KBM-7 (cell line): ENCODE data around the gene NOS1AP.
"Not testable (repeated sequence)": the region's sequence is repeated elsewhere in the genome, so short reads cannot be mapped to it uniquely, and the experiment has no call there.

Experiments
- DNase-seq: peaks from one replicate; pipeline ENCODE4 v3.0.0-alpha.2; 2015
- in situ Hi-C: fragments of 300-500 bp; cut with MboI; formaldehyde crosslinking; loops from 2 replicates; pipeline ENCODE4 v1.14.3; 2020; ENCODE audit warnings: low sequenced_read_pairs, low pct_unique_long_range_greater_than_20kb, mixed read lengths

Gene NOS1AP

DNA sequence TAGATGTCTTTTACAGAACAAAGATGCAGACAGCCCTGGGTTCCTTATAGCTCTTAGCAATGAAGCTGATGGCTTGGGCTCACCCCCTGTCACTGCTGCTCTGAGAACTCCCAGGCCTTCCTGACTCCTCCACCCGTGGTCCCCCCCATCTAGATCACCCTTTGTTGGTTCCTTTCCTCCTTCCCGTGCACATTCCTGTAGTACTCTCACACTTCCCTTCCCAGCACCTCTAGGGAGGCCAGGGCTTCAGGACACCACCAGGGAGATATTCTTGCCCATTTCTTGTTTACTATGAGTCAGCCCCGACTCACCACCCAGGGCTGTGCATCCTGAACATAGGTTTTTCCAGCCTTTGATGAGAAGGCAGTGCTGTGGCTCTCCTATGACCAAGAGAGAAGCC is 14.4 kb upstream of the NOS1AP start:
- no peak for DNase-seq
- in situ Hi-C loops: no loop called here

DNA sequence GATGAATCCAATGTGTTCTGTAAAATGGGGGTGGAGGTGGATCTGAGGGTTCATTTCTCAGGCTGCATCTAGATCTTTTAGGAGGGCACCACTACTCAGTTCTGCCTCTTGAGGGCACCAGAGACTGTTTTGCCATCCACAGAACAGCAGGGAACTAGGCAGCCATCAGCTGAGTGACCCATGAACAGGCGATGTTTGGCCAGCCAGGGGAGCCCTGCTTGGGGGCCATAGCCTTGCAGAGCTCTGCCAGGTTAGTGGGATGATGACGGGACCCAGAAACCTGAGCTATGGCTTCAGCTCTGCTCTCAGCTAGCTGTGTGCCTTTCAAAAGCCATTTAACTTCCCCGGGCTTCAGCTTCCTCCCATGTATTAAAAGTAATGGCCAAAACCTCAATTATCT is 13.4 kb upstream of the NOS1AP start:
- DNase-seq: peak; percentile 59
- in situ Hi-C loops: no loop called here

DNA sequence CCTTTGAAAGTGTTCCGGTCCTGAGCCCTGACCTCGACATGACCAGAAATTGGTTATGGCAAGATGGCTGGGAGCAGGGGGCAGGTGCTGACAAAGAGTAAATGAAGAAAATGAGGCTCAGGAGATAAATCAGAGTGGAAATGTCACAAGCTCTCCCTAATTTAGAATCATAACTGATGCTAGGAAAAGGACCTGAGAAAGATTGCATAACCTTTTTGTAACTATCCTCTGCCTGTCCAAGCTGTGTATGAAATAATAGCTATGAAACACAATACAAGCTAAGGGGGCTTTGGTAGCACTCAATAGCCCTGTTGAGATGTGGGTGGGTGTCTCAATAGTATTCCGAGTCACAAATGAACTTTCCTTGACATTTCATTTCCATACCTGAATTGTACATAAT is 12.9 kb upstream of the NOS1AP start:
- DNase-seq: no peak
- in situ Hi-C loops: no loop called here

DNA sequence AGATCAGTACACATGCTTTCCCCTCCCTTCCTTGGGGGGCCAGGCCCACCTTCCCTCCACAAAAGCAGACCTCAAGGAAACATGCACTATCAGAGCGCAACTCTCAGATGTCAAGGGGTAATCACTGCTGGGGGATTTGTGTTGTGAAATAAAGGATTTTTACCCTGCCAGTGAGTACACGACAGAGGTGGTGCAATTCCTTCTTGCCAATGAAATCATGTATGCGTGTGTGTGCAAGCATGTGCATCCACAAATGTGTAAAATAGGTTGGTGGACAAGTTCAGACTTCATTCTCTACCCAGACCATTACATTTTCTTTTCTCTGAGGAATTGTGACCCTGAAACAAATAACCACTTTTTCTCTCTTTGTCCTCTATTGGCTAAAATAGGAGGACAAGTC is 9.8 kb upstream of the NOS1AP start:
- in situ Hi-C loops: no loop called here
- DNase-seq: no peak

DNA sequence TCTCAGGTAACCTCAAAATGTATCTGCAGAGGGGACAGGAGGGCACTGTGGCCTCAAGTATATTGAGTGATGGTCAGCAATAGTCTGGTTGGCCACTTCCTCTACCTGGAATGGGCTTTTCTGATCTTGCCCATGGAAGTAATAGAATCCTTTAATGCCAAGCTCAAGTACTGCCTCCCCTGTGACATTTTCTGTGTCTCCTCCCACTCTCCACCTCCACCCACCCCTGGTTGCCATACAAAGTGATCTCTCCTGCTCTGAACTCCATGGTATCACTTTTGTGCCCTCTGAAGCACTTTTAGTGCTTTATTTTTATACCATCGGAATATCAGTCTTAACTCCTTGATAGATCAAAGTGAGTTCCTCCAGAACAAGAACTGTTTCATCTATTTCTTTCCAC is 9.2 kb upstream of the NOS1AP start:
- DNase-seq: no peak
- in situ Hi-C loops: no loop called here

DNA sequence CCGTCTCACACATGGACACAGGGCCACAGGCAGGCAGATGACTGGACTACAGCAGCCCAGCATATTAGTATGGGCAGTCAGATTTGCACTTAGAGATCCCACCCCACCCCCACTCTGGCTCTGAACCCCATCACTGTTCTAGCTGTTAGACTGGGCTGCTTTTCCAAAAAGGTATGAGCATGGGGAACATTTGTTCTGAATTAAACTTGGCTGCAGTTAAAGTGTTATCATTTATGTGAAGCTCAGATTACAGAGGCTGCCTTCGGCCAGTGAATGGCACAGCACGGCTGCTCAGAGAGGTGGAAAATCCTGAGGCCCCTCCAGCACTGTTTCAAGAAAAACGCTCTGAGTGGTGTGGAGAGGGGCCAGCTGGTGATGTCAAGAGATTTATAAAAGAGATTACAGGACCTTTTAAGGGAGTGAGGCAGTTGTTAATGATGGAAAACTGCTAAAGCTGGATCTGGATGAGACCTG is 6.9 kb upstream of the NOS1AP start:
- in situ Hi-C loops: no loop called here
- DNase-seq: no peak

DNA sequence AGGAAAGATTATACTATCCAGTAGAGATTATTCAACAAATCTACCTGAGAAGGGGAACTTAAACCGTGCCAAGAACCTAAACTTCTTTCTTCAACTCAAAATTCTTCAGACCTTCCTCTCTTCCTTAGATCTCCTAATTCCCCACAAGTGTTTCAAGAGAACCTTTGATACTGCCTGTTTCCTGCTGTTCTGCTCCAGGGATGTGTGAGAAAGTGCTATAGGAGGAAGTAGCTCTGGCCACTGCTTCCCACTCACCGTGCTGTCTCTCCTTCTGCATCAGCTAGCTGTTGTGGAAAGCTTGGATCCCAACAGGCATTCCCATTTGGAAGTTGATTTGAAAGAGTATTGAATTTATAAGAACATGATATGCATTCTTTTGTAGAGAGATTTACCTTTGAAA is 4.5 kb upstream of the NOS1AP start:
- DNase-seq: no peak
- in situ Hi-C loops: no loop called here

DNA sequence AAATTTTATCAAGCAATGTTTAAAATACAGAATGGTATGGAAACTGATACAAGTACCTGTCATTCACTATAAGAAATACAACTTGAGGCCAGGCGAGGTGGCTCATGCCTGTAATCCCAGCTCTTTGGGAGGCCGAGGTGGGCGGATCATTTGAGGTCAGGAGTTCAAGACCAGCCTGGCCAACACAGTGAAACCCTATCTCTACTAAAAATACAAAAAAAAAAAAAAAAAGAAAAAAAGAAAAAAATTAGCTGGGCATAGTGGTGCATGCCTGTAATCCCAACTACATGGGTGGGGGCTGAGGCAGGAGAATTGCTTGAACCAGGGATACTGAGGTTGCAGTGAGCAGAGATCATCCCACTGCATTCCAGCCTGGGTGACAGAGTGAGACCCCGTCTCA is 2.7 kb upstream of the NOS1AP start:
- DNase-seq, in situ Hi-C loops: not testable (repeated sequence)

DNA sequence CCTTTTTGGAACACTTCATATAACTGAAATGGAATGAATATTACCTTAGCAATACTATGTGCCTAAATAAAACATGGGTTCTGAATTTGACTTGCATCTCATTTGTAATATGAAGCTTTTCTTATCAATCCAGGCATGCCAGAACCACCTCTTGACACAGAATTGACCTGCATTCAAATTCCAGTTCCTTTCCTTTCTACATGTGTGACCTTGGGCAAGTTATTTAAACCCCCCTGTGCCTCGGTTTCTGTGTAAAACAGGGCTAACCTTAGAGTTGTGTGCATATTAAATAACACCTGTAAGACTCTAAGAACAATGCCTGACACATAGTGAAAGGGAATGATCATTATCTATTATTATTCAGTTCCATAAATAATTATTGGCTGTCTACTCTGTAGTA is 2.0 kb upstream of the NOS1AP start:
- in situ Hi-C loops: no loop called here

DNA sequence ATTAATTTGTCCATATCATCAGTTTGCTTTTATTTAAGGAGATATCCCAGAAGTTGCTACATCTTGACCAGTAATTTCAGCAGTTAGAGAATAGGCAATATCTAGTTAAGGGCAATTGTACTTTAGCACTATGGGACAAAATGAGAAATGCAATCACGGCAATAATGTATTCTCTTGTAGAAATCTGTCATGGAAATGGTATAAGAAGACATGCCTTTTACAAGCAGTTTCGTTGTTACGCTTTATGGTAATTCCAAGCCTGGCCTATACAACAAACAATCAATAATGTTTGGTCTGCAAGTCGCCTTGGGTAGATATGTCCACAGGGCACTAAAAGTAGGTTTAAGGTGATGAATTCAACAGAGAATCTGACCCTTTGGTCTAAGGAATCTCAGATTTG is 1.2 kb upstream of the NOS1AP start:
- in situ Hi-C loops: no loop called here
- DNase-seq: no peak

More for the DNA sequence above, 2.0 kb upstream of the NOS1AP start:
- DNase-seq: no peak

DNA sequence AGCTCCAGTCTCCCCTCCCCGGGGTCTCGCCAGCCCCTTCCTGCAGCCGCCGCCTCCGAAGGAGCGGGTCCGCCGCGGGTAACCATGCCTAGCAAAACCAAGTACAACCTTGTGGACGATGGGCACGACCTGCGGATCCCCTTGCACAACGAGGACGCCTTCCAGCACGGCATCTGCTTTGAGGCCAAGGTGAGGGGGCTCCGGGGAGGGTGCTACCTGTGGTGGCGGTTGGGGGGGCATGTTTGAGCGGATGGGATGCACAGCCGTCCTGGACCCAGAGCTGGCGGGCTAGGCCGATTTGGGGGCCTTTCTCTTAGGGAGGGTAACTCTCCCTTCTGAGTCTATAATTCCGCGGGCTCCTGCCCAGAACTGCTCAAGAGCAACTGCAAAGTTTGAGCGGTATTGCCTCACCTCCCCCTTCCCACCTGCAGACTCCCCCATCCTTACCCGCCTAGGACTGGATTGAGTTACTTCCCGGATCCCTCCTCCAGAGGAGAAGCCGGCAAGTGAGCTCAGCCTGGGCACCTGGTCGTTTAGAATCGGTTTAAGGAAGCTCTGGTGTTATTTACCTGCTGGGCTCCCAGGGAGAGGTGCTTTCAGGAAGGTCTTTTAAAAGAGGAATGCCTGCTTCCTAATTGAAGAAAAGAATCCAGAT is 730 bp downstream of the NOS1AP start:
- in situ Hi-C loops: no loop called here
- DNase-seq: no peak

DNA sequence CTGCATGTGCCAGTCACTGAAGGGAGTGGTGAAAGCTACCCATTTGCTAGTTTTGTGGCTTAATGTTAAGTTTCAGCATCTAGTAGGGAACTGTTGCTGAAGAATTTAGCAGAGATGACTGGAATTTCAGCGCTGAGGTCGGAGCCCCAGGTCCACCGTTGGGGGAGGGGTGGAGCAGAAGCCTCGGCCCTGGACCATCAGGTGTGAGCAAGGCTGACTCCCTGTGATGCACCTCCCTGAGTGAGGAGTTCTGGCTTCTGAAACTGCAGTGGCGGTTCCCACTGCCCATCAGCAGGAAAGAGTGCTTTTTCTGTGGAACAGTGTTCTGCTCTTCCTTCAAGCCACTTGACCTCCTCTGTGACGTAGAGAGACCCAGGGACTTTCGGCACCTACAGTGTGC is 1.3 kb downstream of the NOS1AP start:
- in situ Hi-C loops: no loop called here
- no peak for DNase-seq

DNA sequence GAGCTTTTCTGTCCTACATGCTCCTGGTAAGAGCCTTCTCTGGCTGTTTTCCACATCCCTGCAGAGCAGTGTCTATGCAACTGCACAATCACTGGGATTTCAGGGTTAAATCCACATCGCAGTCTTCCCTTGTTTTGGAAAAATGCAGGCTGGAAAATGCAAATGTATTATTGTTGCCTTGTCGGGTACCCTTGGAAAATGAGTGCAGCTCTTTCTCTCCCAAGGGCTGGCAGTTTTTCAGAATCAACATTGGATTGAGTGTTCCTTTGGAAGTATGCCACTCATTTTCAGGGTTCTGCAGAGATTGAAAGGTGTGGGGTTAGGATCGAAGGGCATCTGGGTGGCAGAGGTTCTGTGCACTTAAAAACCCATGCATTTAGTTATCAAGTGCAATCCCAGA is 3.2 kb downstream of the NOS1AP start:
- no peak for DNase-seq
- in situ Hi-C loops: no loop called here

DNA sequence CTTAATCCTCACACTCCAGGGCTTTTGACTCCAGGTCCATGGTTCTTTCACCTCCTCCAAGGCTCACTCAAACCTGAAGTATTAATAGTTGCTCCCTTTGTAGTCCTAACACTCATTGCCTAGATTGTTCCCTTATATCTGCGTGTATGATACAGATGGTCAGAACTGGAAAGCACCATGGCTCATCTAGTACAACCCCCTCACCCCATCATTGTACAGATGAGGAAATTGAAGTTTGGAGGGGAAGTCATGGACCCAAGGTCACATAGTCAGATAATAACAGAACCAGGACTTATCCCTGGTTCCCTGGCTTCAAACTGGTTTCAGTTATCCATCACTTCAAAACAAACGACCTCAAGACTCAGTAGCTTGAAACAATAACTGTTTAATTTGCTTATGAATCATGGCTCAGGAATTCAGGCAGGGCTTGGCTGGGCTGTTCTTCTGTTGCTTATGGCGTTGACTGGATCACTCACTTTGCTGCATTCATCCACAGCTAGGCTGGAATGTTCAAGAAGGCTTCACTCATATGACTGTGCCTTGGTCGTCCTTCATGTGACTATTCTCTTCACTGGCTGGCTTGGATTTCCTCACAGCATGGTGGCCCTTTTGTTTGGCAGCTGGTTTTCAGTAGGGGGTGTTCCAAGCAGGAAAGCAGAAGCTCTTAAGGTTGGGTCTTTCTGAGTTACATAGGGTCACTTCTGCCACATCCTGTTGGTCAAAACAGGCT is 5.0 kb downstream of the NOS1AP start:
- no peak for DNase-seq
- in situ Hi-C loops: no loop called here

DNA sequence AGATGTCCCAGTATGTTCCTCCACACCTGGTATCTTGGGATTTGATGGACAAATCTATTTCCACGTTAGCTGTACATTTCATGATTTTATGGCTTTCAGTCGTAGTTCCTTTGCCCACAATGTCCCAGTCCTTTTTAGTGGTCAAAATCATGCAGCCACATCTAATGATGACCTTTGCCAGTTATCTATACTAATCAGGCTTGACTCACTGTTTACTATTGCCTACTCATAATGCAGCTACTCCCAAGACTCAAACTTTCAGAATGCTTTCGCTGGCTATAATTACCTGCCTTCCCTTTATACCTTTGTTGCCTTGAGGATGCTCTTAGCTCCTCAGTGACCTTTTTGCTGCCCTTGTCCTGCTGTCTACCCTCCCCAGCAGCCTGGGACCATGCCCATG is 6.4 kb downstream of the NOS1AP start:
- DNase-seq: no peak

DNA sequence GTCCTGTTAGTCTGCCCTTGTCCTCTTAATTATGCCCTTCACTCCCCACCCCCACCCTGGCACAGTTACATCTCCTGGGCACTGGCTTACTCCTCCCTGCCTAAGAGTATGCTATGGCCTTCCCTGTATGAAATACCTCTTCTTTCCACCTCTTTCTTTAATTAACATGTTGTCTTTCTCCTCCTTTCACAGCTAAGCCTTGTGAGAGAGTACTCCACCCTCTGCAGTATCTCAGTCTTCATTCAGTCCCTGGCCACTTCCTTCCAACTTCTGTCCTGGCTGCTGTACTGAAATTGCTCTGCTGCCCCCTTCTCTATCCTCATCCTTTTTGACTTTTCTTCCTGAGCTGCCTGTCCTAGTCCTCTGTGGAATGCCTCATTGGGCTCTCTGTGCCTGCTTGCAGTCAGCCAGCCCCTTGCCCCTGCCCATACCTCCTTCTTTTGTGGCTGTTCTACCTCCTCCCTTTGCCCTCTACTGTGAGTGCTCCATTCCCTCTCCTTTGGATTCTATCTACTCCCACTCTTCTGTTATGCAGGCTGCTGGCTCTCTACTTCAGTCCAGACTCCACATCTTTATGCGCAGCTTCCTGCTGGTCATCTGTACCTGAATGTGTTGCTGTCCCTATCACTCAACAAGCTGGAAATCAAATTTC is 8.3 kb downstream of the NOS1AP start:
- in situ Hi-C loops: no loop called here
- DNase-seq: no peak

More for the DNA sequence above, 6.4 kb downstream of the NOS1AP start:
- in situ Hi-C loops: no loop called here

DNA sequence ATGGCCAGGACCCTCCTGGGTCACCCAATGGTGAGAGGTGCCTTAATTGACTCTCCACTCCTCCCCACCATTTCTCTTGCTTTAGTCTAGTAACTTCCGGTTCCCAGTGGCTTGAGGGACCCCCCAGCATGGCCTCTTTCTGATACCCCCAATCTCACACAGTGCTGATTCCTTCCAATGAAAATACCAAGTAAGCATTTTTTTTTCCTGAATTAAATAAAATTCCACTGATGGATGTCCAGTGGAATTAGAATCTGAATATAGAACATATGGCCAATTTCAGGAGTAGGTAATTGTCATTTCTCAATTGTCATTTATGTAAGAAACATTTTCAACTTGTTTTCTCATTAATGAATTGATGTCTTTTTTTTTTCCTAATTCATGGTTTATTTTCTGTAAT is 9.5 kb downstream of the NOS1AP start:
- no peak for DNase-seq
- in situ Hi-C loops: no loop called here

DNA sequence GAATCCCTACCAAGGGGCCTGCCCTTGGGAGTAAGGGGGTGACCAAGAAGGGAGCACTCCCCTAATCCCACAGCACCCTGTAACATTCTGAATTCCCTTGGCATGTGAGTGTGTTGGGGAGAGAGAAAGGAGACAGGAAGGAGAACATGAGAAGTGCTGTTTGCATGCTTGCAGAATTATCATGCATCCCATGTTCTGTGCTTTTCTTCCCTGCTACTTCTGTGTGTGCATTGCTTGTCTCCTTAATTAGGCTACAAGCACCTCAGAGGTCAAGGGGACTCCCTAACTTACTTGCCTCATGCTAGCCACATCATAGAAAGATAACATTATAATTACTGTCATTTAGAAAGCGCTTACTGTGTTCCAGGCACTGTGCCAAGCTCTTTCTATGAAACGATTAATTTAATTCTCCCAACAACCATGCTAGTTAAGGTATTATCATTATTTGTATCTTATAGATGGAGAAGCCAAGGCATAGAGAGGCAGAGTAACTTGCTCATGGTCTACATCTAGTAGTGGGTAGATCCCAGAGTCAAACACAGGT is 11.1 kb downstream of the NOS1AP start:
- in situ Hi-C loops: no loop called here
- DNase-seq: no peak

DNA sequence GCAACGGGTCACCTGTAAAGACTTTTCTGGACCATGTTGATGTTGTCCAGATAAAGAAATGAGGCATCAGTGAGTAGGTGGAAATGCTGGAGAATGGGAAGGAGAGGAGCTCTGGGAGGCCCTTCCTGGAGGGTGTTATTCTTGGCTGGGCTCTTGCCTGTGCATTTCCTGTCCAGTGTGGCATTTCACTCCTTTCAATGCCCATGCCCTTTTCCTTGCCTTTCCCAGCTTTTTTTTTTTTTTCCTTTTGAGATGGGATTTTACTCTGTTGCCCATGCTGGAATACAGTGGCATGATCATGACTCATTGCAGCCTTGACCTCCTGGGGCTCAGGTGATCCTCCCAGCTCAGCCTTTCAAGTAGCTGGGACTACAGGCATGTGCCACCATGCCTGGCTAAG is 11.8 kb downstream of the NOS1AP start:
- in situ Hi-C loops: no loop called here
- DNase-seq: no peak

DNA sequence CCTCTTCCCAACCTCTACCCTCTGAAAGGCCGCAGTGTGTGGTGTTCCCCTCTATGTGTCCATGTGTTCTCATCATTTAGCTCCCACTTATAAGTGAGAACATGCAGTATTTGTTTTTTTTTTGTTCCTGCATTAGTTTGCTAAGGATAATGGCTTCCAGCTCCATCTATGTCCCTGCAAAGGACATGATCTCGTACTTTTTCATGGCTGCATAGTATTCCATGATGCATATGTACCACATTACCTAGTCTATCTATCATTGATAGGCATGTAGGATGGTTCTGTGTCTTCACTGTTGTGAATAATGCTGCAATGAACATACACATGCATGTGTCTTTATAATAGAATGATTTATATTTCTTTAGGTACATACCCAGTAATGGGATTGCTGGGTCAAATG is 12.6 kb downstream of the NOS1AP start:
- DNase-seq, in situ Hi-C loops: not testable (repeated sequence)
